K562 (cell line): ENCODE measurements around the gene TBC1D2. TPM values are rescaled to one million over a fixed set of nuclear protein-coding genes. Genes with fewer than 3 reads are reported as not detected.

Experiments used
- CLOCK ChIP-seq: fragments of 250-450 bp; sonication (Bioruptor Pico); IDR thresholded peaks from 2 replicates; pipeline ENCODE4 v1.4.0; 2020; ENCODE audit warnings: mild to moderate bottlenecking, moderate library complexity, borderline replicate concordance
- DPF2 ChIP-seq: fragments of 450-650 bp; IDR thresholded peaks from 2 replicates; pipeline ENCODE4 v1.6.1; 2016
- EP300 ChIP-seq: IDR thresholded peaks from 2 replicates; pipeline ENCODE4 v1.6.1; 2012; ENCODE audit warnings: low read length, improper control_type of control experiment
- ERF ChIP-seq: fragments of 450-650 bp; formaldehyde crosslinking; IDR thresholded peaks from 2 replicates; pipeline ENCODE4 v1.4.0; 2020; ENCODE audit warnings: mild to moderate bottlenecking, mixed read lengths
- HDAC2 ChIP-seq: fragments of 450-650 bp; IDR thresholded peaks from 2 replicates; pipeline ENCODE4 v1.6.1; 2016; ENCODE audit warnings: mild to moderate bottlenecking
- IFI16 ChIP-seq: fragments of 250-450 bp; sonication (Bioruptor Pico); IDR thresholded peaks from 2 replicates; pipeline ENCODE4 v2.1.2; 2022; ENCODE audit warnings: mild to moderate bottlenecking, inconsistent platforms
- MAFK ChIP-seq: IDR thresholded peaks from 2 replicates; pipeline ENCODE4 v1.6.1; 2011; ENCODE audit warnings: low read length, improper control_type of control experiment
- MED1 ChIP-seq: sonication (generic); formaldehyde crosslinking; IDR thresholded peaks from 2 replicates; pipeline ENCODE4 v1.8.1; 2023; ENCODE audit warnings: missing genetic modification reagents, borderline replicate concordance
- NR2C1 ChIP-seq, 2 experiments: fragments of 450-650 bp; IDR thresholded peaks; 2 replicates each; pipeline ENCODE4 v1.6.1; 2017; ENCODE audit warnings: mild to moderate bottlenecking in 2 of 2, antibody characterized with exemption in 1 of 2, inconsistent platforms in 1 of 2, missing compliant biosample characterization in 1 of 2, missing genetic modification characterization in 1 of 2
- PCBP1 ChIP-seq: fragments of 200-400 bp; formaldehyde crosslinking; IDR thresholded peaks from 2 replicates; pipeline ENCODE4 v1.6.1; 2018; ENCODE audit warnings: mild to moderate bottlenecking, low read depth, low read length; ENCODE audit not compliant: poor library complexity, severe bottlenecking
- POLR3A ChIP-seq: IDR thresholded peaks from 2 replicates; pipeline ENCODE4 v1.6.1; 2011; ENCODE audit warnings: borderline replicate concordance, mild to moderate bottlenecking, moderate library complexity; ENCODE audit not compliant: insufficient read length, insufficient read depth; ENCODE audit errors: extremely low read depth
- SMAD3 ChIP-seq: fragments of 450-650 bp; formaldehyde crosslinking; conservative IDR thresholded peaks from 2 replicates; pipeline ENCODE4 v1.4.0; 2020; ENCODE audit warnings: mild to moderate bottlenecking
- SMAD4 ChIP-seq: fragments of 250-450 bp; sonication (Bioruptor Pico); conservative IDR thresholded peaks from 2 replicates; pipeline ENCODE4 v1.8.0; 2021; ENCODE audit warnings: inconsistent platforms, mild to moderate bottlenecking, moderate library complexity
- XRCC4 ChIP-seq: IDR thresholded peaks from one replicate; pipeline ENCODE4 v1.6.1; 2011; ENCODE audit not compliant: insufficient read depth, insufficient read length; ENCODE audit errors: extremely low read depth
- ZNF324 ChIP-seq: fragments of 250-450 bp; sonication (Bioruptor Pico); IDR thresholded peaks from 2 replicates; pipeline ENCODE4 v1.4.0; 2020; ENCODE audit warnings: mild to moderate bottlenecking
- ZNF584 ChIP-seq: fragments of 200-800 bp; sonication (Bioruptor generic); IDR thresholded peaks from 2 replicates; pipeline ENCODE4 v1.6.1; 2016; ENCODE audit warnings: low read depth, mild to moderate bottlenecking, missing genetic modification characterization, missing compliant biosample characterization
- ZNF77 ChIP-seq: fragments of 250-450 bp; sonication (Bioruptor Pico); IDR thresholded peaks from 2 replicates; pipeline ENCODE4 v1.5.0; 2020
- ZNF79 ChIP-seq: fragments of 250-450 bp; sonication (Bioruptor Pico); IDR thresholded peaks from 2 replicates; pipeline ENCODE4 v1.4.0; 2020; ENCODE audit warnings: low read depth, mild to moderate bottlenecking, moderate library complexity
- polyA plus RNA-seq, 8 experiments: library from polyadenylated mRNA; depleted of rRNA in 4 of 8; stranded (reverse) in 5 of 8; unstranded in 3 of 8; fragments of >200 nt; fragmentation: Nextera tagmentation in 2 of 8; fragmentation: Illumina TruSeq in 1 of 8; extraction: Ambion mirVana in 2 of 8; extraction: Trizol in 1 of 8; gene quantifications; 2 replicates each; pipeline versions ENCODE4 v1.2.1 to v1.2.3, GENCODE V29; 2011 to 2014; ENCODE audit warnings: inconsistent platforms in 1 of 8, missing spikeins in 1 of 8
- total RNA-seq, 7 experiments: library from RNA; depleted of rRNA in 6 of 7; stranded (reverse); fragments of >200 nt in 6 of 7; fragmentation: Illumina TruSeq in 2 of 7; extraction: Trizol in 2 of 7; gene quantifications; 2 replicates each; pipeline versions ENCODE4 v1.2.1 to v1.2.3, GENCODE V29; 2011 to 2021; ENCODE audit warnings: low replicate concordance in 1 of 7
- TF ChIP-seq, protein P1 (sequence below): fragments of 250-450 bp; sonication (Bioruptor Pico); IDR thresholded peaks from 2 replicates; pipeline ENCODE4 v1.8.0; 2021; ENCODE audit warnings: moderate library complexity, mild to moderate bottlenecking, inconsistent platforms
- TF ChIP-seq, protein P2 (sequence below), 2 experiments: fragments of 150-350 bp in 1 of 2; IDR thresholded peaks; 2 replicates each; pipeline ENCODE4 v1.6.1; 2012 to 2016; ENCODE audit warnings: low read depth in 2 of 2, low read length in 2 of 2, mild to moderate bottlenecking in 1 of 2, moderate library complexity in 1 of 2

The TBC1D2 gene
- total and polyA plus RNA-seq, 9 of the 15 experiments (the other 6 are each of a cell fraction or from before 2014, with no cell fraction given): 0.10 to 7.0 (median 2.5) TPM

DNA sequence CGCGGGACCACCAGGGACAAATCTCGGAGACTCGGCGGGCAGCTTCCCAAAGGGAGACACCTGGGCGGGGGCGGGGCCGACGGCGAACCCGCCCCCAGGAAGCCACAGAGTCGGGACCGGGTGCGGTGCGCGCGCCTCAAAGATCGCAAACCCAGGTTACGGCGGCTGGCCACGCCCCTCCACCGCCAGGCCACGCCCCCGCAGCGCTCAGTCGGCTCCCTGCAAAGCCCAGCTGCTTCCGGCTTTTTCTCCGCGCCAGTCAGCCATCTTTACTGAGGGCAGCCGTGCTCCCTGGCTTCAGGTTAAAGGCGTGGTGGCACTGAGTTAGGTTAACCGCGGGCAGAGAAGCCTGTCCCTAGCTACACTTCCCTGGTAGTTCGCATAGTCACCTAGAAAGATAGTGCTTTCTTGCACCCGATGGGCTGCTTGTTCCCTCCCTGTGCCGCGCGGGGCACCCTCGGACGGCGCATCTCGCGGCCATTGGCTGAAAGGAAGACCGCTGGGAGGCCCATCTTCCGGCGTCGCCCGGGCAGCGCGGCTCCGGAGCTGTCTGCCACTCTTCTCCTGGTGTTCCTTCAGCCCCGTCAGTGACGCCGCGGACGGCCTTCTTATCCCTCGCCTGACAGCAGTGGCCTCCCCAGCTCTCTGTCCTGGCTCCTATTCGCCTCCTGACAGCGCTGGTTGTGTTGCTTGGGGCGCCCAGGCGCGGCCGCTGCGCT lies at the start of gene TBC1D2 (continued):
- TF ChIP-seq CLOCK (CRISPR knock-in tag): no peak
- TF ChIP-seq EP300: no peak
- no peak for TF ChIP-seq POLR3A
- no peak for TF ChIP-seq IFI16 (CRISPR knock-in tag)
- no peak for TF ChIP-seq DPF2
- no peak for TF ChIP-seq MAFK
- TF ChIP-seq ZNF77 (CRISPR knock-in tag): no peak
- peak; percentile 77 for TF ChIP-seq SMAD4 (CRISPR knock-in tag)
- peak; percentile 84 for TF ChIP-seq NR2C1 (IDR thresholded peaks at IDR 0.05)
- peak; percentile 84 for TF ChIP-seq NR2C1 (tag; IDR thresholded peaks at IDR 0.05)
- no peak for TF ChIP-seq ZNF79 (CRISPR knock-in tag)
- no peak for TF ChIP-seq MED1 (CRISPR knock-in tag)
- TF ChIP-seq SMAD3 (CRISPR knock-in tag): no peak
- TF ChIP-seq HDAC2: peak; percentile 36; the same call in 1 of the 2 replicates
- TF ChIP-seq ZNF584 (CRISPR knock-in tag): no peak
- TF ChIP-seq PCBP1: peak; percentile 42
- no peak; the same call in 1 of the 2 replicates for TF ChIP-seq ERF (CRISPR knock-in tag)
- TF ChIP-seq, protein P1, sequence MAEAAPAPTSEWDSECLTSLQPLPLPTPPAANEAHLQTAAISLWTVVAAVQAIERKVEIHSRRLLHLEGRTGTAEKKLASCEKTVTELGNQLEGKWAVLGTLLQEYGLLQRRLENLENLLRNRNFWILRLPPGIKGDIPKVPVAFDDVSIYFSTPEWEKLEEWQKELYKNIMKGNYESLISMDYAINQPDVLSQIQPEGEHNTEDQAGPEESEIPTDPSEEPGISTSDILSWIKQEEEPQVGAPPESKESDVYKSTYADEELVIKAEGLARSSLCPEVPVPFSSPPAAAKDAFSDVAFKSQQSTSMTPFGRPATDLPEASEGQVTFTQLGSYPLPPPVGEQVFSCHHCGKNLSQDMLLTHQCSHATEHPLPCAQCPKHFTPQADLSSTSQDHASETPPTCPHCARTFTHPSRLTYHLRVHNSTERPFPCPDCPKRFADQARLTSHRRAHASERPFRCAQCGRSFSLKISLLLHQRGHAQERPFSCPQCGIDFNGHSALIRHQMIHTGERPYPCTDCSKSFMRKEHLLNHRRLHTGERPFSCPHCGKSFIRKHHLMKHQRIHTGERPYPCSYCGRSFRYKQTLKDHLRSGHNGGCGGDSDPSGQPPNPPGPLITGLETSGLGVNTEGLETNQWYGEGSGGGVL (CRISPR knock-in tag): no peak
- no peak for TF ChIP-seq ZNF324 (CRISPR knock-in tag)
- TF ChIP-seq, protein P2, sequence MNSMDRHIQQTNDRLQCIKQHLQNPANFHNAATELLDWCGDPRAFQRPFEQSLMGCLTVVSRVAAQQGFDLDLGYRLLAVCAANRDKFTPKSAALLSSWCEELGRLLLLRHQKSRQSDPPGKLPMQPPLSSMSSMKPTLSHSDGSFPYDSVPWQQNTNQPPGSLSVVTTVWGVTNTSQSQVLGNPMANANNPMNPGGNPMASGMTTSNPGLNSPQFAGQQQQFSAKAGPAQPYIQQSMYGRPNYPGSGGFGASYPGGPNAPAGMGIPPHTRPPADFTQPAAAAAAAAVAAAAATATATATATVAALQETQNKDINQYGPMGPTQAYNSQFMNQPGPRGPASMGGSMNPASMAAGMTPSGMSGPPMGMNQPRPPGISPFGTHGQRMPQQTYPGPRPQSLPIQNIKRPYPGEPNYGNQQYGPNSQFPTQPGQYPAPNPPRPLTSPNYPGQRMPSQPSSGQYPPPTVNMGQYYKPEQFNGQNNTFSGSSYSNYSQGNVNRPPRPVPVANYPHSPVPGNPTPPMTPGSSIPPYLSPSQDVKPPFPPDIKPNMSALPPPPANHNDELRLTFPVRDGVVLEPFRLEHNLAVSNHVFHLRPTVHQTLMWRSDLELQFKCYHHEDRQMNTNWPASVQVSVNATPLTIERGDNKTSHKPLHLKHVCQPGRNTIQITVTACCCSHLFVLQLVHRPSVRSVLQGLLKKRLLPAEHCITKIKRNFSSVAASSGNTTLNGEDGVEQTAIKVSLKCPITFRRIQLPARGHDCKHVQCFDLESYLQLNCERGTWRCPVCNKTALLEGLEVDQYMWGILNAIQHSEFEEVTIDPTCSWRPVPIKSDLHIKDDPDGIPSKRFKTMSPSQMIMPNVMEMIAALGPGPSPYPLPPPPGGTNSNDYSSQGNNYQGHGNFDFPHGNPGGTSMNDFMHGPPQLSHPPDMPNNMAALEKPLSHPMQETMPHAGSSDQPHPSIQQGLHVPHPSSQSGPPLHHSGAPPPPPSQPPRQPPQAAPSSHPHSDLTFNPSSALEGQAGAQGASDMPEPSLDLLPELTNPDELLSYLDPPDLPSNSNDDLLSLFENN (IDR thresholded peaks at IDR 0.05; ENCODE audit: low read depth in 2 of 2, low read length in 2 of 2): no peak
- TF ChIP-seq XRCC4: no peak
